ENCODE data around the gene CDCA8.
A peak's percentile ranks its signal among the peaks of the same experiment; 100 is the strongest.

The CDCA8 gene

GRCh38 chr1:37692078-37692833 is at the start of gene CDCA8:
Gene CDCA8, plus strand, starts transcription at chr1:37692516. Its CDS starts 175 bp downstream, at chr1:37692691.
- peak; percentile 100 for DNase-seq

GRCh38 chr1:37647281-37647680 is 45.0 kb upstream of the CDCA8 start:
- no peak for DNase-seq

- DNase-seq = no peak
These were observed 42.1 kb upstream of the CDCA8 start for GRCh38 chr1:37650173-37650572.

GRCh38 chr1:37650721-37651120 is 41.6 kb upstream of the CDCA8 start:
- no peak for DNase-seq

GRCh38 chr1:37651803-37652202 is 40.5 kb upstream of the CDCA8 start:
- DNase-seq = no peak

GRCh38 chr1:37652976-37653375 is 39.3 kb upstream of the CDCA8 start:
- no peak for DNase-seq

GRCh38 chr1:37653906-37654305 is 38.4 kb upstream of the CDCA8 start:
- DNase-seq = no peak

- no peak for DNase-seq
These were observed 37.0 kb upstream of the CDCA8 start for GRCh38 chr1:37655274-37655673.

- no peak for DNase-seq
These were observed 36.3 kb upstream of the CDCA8 start for GRCh38 chr1:37656026-37656425.

GRCh38 chr1:37656881-37657280 is 35.4 kb upstream of the CDCA8 start:
- no peak for DNase-seq

- no peak for DNase-seq
These were observed 34.5 kb upstream of the CDCA8 start for GRCh38 chr1:37657620-37658412.

GRCh38 chr1:37658486-37658885 is 33.8 kb upstream of the CDCA8 start:
- DNase-seq = no peak

- no peak for DNase-seq
These were observed 31.7 kb upstream of the CDCA8 start for GRCh38 chr1:37660664-37661063.

- no peak for DNase-seq
These were observed 30.9 kb upstream of the CDCA8 start for GRCh38 chr1:37661401-37661800.

GRCh38 chr1:37662031-37662755 is 30.1 kb upstream of the CDCA8 start:
- no peak for DNase-seq

- DNase-seq = no peak
These were observed 28.8 kb upstream of the CDCA8 start for GRCh38 chr1:37663426-37664000.

- DNase-seq = no peak
These were observed 26.0 kb upstream of the CDCA8 start for GRCh38 chr1:37666241-37666867.

- no peak for DNase-seq
These were observed 25.2 kb upstream of the CDCA8 start for GRCh38 chr1:37667023-37667671.

- no peak for DNase-seq
These were observed 22.2 kb upstream of the CDCA8 start for GRCh38 chr1:37670133-37670532.

GRCh38 chr1:37671261-37671660 is 21.1 kb upstream of the CDCA8 start:
- no peak for DNase-seq

GRCh38 chr1:37672136-37672870 is 20.0 kb upstream of the CDCA8 start:
- no peak for DNase-seq
